ENCODE data around the gene PPP1R3F. TPM values are rescaled to one million over a fixed set of nuclear protein-coding genes. Genes with fewer than 3 reads are reported as not detected.

Gene PPP1R3F
- total RNA-seq, 2 donors from 2014 or later = 1.9 to 2.8 TPM

DNA sequence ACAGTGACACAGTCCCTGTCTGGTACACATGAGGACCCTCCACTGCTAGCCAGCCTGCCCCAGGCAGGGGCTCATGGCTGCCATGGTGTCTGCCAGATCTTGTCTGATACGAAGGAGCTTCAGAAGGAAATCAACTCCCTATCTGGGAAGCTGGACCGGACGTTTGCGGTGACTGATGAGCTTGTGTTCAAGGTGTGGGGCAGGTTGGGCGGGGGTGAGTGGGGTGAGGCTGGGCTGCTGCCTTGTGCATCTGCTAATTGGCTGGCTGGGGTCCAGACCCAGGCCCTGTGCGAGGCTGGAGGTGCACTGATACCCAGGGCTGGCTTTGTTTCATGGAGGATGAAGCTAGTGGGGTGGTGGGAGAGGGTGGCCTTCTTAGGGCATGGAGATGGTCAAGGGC is 20.5 kb upstream of the PPP1R3F start:
- no peaks in the 10 kb centered on the region for H3K9me3 ChIP-seq
- TF ChIP-seq, protein P1, sequence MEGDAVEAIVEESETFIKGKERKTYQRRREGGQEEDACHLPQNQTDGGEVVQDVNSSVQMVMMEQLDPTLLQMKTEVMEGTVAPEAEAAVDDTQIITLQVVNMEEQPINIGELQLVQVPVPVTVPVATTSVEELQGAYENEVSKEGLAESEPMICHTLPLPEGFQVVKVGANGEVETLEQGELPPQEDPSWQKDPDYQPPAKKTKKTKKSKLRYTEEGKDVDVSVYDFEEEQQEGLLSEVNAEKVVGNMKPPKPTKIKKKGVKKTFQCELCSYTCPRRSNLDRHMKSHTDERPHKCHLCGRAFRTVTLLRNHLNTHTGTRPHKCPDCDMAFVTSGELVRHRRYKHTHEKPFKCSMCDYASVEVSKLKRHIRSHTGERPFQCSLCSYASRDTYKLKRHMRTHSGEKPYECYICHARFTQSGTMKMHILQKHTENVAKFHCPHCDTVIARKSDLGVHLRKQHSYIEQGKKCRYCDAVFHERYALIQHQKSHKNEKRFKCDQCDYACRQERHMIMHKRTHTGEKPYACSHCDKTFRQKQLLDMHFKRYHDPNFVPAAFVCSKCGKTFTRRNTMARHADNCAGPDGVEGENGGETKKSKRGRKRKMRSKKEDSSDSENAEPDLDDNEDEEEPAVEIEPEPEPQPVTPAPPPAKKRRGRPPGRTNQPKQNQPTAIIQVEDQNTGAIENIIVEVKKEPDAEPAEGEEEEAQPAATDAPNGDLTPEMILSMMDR (IDR thresholded peaks at IDR 0.05) = no peak
- H3K27ac ChIP-seq = no peak overlapping the region
- no peak overlapping the region for H3K4me3 ChIP-seq
- H3K27me3 ChIP-seq = no peaks in the 10 kb centered on the region
- H3K36me3 ChIP-seq = no peaks in the 10 kb centered on the region
- H3K4me1 ChIP-seq = no peaks in the 10 kb centered on the region
- no peak for DNase-seq
- H3K9ac ChIP-seq (ENCODE audit: low read depth in 2 of 2, low read length in 2 of 2) = no peak overlapping the region
- intact Hi-C loops (cut with DNase I) = no loop called here

DNA sequence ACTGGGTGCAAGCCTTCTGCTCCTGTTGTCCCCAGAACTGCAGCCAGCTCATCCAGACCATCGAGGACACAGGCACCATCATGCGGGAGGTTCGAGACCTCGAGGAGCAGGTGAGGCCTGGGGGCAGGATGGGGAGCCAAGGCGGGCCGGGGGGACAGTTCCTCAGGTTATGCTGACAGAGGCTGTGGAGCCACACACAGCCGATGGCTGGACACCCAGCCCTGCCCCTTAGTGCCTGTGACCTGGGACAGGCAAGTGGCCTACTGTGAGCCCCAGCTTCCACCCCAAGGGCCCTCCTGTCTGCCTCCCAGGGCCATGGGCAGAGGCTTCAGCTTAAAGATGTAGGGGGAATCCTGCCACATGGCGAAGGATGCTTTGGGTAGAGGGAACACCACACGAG is 20.0 kb upstream of the PPP1R3F start:
- no peaks in the 10 kb centered on the region for H3K27me3 ChIP-seq
- no peak for DNase-seq
- no peaks in the 10 kb centered on the region for H3K4me1 ChIP-seq
- no peaks in the 10 kb centered on the region for H3K36me3 ChIP-seq
- no peaks in the 10 kb centered on the region for H3K9me3 ChIP-seq
- TF ChIP-seq, protein P1 (IDR thresholded peaks at IDR 0.05) = no peak
- intact Hi-C loops (cut with DNase I) = no loop called here
- H3K4me3 ChIP-seq = no peak overlapping the region
- H3K27ac ChIP-seq = no peak overlapping the region
- no peak overlapping the region for H3K9ac ChIP-seq (ENCODE audit: low read depth in 2 of 2, low read length in 2 of 2)

DNA sequence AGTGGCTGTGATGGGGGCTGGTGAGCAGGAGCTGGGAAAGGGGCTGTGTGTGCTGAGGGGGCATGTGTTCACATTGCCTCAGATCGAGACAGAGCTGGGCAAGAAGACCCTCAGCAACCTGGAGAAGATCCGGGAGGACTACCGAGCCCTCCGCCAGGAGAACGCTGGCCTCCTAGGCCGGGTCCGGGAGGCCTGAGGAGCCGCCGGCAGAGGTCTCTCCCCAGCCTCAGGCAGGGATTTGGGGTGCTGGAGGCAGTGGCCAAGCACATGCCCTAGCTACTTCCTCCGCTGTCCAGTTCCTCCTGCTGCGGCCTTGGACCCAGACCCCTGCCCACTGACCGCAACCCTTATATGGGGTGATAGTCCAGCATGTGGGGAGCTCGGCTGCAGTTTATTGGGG is 19.5 kb upstream of the PPP1R3F start:
- intact Hi-C loops (cut with DNase I) = no loop called here
- TF ChIP-seq, protein P1 (IDR thresholded peaks at IDR 0.05) = no peak
- Histone ChIP-seq H3K27me3 (no peaks in the 10 kb centered on the region), H3K4me3 (no peak overlapping the region), H3K9me3 (no peaks in the 10 kb centered on the region), H3K4me1 (no peaks in the 10 kb centered on the region), H3K36me3 (no peaks in the 10 kb centered on the region), H3K27ac (no peak overlapping the region), H3K9ac (ENCODE audit: low read depth in 2 of 2, low read length in 2 of 2) (no peak overlapping the region)
- no peak for DNase-seq

DNA sequence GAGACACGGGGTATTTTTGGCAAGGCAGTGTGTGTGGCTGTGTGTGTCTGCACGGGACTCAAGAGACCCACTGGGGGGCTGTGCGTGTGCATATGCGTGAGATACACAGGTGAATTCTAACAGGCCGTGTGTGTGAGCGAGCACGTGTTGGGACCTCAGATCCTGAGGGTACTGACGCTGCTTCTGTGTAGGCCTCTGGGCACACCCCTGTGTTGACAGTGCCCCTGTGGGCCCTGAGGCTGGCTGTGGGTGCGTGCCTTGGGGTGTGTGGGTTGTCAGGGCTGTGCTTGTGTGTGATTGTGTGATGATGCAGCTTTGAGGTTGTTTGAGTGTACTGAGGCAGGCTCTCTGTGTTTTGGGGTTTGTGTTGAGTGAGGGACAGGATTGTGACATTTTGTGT is 19.0 kb upstream of the PPP1R3F start:
- TF ChIP-seq, protein P1 (IDR thresholded peaks at IDR 0.05) = no peak
- no peak for DNase-seq
- no peak overlapping the region for H3K9ac ChIP-seq (ENCODE audit: low read depth in 2 of 2, low read length in 2 of 2)
- H3K27ac ChIP-seq = no peak overlapping the region
- intact Hi-C loops (cut with DNase I) = no loop called here
- H3K36me3 ChIP-seq = no peaks in the 10 kb centered on the region
- no peaks in the 10 kb centered on the region for H3K27me3 ChIP-seq
- no peaks in the 10 kb centered on the region for H3K9me3 ChIP-seq
- H3K4me1 ChIP-seq = no peaks in the 10 kb centered on the region
- no peak overlapping the region for H3K4me3 ChIP-seq

DNA sequence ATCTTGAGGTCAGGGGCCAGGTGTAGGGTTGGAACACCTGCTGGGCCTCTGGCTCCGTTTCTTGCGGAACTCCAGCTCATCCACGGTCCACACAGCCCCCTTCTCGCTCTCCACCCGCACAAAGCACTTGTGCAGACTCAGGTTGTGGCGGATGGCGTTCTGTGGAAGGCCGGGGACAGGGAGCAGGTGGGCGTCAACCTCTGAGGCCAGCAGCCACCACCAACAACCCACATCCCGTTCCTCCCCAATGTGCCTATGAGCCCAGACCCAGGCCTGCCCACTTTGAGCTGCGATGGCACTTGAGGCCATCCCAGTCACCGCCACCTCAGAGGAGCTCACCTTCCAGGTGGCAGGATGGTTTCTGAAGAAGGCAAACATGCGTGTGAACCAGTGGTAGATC is 18.3 kb upstream of the PPP1R3F start:
- TF ChIP-seq, protein P1 (IDR thresholded peaks at IDR 0.05) = no peak
- no peak overlapping the region for H3K4me3 ChIP-seq
- no peak overlapping the region for H3K9ac ChIP-seq (ENCODE audit: low read depth in 2 of 2, low read length in 2 of 2)
- H3K9me3 ChIP-seq = no peaks in the 10 kb centered on the region
- no peaks in the 10 kb centered on the region for H3K36me3 ChIP-seq
- DNase-seq = no peak
- intact Hi-C loops (cut with DNase I) = no loop called here
- no peaks in the 10 kb centered on the region for H3K27me3 ChIP-seq
- H3K4me1 ChIP-seq = no peaks in the 10 kb centered on the region
- no peak overlapping the region for H3K27ac ChIP-seq

DNA sequence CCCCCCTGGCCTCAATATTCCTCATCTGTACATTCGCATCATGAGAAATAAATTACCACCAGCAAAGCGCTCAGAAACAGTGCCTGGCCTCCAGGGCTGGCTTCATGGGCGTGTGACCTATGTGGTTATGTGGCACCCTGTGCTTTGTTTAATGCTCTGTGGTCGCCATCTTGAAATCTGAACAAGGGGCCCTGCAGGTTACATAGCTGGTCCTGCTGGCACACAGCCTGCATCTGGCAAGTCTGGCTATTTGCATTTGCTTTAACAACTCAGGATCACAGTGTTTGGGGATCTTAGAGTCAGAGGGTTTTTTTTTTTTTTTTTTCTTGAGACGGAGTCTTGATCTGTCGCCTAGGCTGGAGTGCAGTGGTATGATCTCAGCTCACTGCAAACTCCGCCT is 15.0 kb upstream of the PPP1R3F start:
- TF ChIP-seq, protein P1 (IDR thresholded peaks at IDR 0.05) = no peak
- no peaks in the 10 kb centered on the region for H3K36me3 ChIP-seq
- H3K27ac ChIP-seq = no peak overlapping the region
- H3K4me3 ChIP-seq = no peak overlapping the region
- H3K9me3 ChIP-seq = no peaks in the 10 kb centered on the region
- intact Hi-C loops (cut with DNase I) = no loop called here
- no peak for DNase-seq
- no peaks in the 10 kb centered on the region for H3K27me3 ChIP-seq
- H3K9ac ChIP-seq (ENCODE audit: low read depth in 2 of 2, low read length in 2 of 2) = no peak overlapping the region
- no peaks in the 10 kb centered on the region for H3K4me1 ChIP-seq
